Measurements from ENCODE around the gene SIVA1. TPM values are rescaled to one million over a fixed set of nuclear protein-coding genes. Genes with fewer than 3 reads are reported as not detected.

Gene SIVA1
- total RNA-seq, 3 donors from 2014 or later (not counting 1 experiment from before 2014, with no cell fraction given) = 59.7 to 74.8 (median 59.8) TPM

DNA sequence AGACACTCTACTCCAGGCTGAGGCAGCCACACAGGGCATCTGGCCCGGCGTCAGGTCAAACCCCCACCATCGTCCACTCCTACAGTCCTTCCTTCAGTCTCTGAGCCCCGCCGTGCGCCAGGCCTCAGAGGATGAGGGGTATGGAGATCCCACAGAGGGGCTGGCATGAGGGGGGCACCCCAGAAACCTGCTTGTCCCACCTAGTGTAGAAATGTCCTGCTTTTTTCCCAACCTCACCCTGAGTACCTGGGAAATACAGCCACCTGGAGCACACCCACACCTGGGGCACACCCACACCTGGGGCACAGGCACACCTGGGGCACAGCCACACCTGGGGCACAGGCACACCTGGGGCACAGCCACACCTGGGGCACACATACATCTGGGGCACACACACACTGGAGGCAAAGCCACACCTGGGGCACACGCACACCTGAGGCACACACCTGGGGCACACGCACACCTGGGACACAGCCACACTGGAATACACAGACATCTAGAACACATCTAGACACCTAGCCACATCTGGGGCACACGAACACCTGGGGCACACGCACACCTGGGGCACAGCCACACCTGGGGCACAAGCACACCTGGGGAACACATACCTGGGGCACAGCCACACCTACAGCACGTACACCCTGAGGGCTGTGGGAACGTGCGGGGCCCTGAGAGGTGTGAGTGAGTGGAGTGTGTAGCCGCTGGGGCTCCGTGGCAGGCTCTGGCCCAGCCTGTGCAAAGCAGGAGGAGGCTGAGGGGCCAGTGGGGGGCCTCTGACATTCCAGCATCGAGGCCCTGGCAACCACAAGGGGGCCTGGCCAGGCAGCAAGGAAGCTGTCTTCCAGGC is 24.2 kb downstream of the SIVA1 start:
- TF ChIP-seq, protein P1, sequence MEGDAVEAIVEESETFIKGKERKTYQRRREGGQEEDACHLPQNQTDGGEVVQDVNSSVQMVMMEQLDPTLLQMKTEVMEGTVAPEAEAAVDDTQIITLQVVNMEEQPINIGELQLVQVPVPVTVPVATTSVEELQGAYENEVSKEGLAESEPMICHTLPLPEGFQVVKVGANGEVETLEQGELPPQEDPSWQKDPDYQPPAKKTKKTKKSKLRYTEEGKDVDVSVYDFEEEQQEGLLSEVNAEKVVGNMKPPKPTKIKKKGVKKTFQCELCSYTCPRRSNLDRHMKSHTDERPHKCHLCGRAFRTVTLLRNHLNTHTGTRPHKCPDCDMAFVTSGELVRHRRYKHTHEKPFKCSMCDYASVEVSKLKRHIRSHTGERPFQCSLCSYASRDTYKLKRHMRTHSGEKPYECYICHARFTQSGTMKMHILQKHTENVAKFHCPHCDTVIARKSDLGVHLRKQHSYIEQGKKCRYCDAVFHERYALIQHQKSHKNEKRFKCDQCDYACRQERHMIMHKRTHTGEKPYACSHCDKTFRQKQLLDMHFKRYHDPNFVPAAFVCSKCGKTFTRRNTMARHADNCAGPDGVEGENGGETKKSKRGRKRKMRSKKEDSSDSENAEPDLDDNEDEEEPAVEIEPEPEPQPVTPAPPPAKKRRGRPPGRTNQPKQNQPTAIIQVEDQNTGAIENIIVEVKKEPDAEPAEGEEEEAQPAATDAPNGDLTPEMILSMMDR (IDR thresholded peaks at IDR 0.05) = no peak
- H3K4me3 Mint-ChIP-seq = no peak overlapping the region
- no peaks in the 10 kb centered on the region for H3K36me3 Mint-ChIP-seq
- Histone ChIP-seq H3K4me1 (ENCODE audit: control insufficient read depth, insufficient read depth, low read length) (no peaks in the 10 kb centered on the region), H3K27me3 (ENCODE audit: control insufficient read depth, insufficient read depth, low read length) (no peaks in the 10 kb centered on the region), H3K9me3 (ENCODE audit: control insufficient read depth, insufficient read depth, low read length) (no peaks in the 10 kb centered on the region), H3K36me3 (ENCODE audit: control insufficient read depth, insufficient read depth, low read length) (peaks cover 31% of the 10 kb centered on the region), H3K27ac (ENCODE audit: low read length) (no peak overlapping the region), H3K4me3 (ENCODE audit: low read length) (no peak overlapping the region)
- no peak overlapping the region for H3K27ac Mint-ChIP-seq
- peaks cover 0 to 10% of the 10 kb centered on the region in 2 donors for H3K4me1 Mint-ChIP-seq
- 94% methylated on average over 16 of the region's 16 CpGs for WGBS (ENCODE audit: insufficient coverage)
- intact Hi-C loops (cut with micrococcal nuclease) = no loop called here
- DNase-seq (no peak), ATAC-seq (no peak)
- no peaks in the 10 kb centered on the region for H3K27me3 Mint-ChIP-seq (ENCODE audit: low read depth in 2 of 2)
- H3K9me3 Mint-ChIP-seq = no peaks in the 10 kb centered on the region

DNA sequence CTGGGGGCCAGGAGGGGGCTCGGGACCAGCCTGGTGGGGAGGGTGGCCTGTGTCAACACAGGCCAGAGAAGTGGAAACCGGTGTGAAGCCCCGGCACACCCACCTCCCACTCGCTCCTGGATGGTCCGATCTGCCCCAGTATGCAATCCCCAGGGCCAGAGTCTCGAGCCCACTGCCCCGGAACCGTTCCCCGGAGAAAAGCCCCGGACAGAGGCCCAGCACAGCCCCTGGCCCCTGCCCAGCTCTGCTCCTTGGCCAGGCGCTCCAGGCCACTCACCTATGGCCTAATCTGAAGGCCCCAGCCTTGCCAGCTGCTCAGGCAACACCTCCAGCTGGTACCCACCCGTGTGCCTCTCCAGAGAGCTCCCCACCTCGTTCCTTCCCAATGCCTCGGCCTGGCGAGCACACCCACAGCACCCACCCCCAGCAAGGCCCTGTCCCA is 24.9 kb downstream of the SIVA1 start:
- no peaks in the 10 kb centered on the region for H3K36me3 Mint-ChIP-seq
- peaks cover 0 to 10% of the 10 kb centered on the region in 2 donors for H3K4me1 Mint-ChIP-seq
- H3K9me3 Mint-ChIP-seq = no peaks in the 10 kb centered on the region
- H3K27ac ChIP-seq (ENCODE audit: low read length) = no peak overlapping the region
- no peak overlapping the region for H3K27ac Mint-ChIP-seq
- 94% methylated on average over 15 of the region's 15 CpGs for WGBS (ENCODE audit: insufficient coverage)
- DNase-seq (no peak), ATAC-seq (no peak)
- H3K4me3 Mint-ChIP-seq = no peak overlapping the region
- H3K9me3 ChIP-seq (ENCODE audit: control insufficient read depth, insufficient read depth, low read length) = no peaks in the 10 kb centered on the region
- H3K4me1 ChIP-seq (ENCODE audit: control insufficient read depth, insufficient read depth, low read length) = no peaks in the 10 kb centered on the region
- peaks cover 25% of the 10 kb centered on the region for H3K36me3 ChIP-seq (ENCODE audit: control insufficient read depth, insufficient read depth, low read length)
- no peaks in the 10 kb centered on the region for H3K27me3 Mint-ChIP-seq (ENCODE audit: low read depth in 2 of 2)
- intact Hi-C loops (cut with micrococcal nuclease) = no loop called here
- TF ChIP-seq, protein P1 (IDR thresholded peaks at IDR 0.05) = no peak
- no peaks in the 10 kb centered on the region for H3K27me3 ChIP-seq (ENCODE audit: control insufficient read depth, insufficient read depth, low read length)
- no peak overlapping the region for H3K4me3 ChIP-seq (ENCODE audit: low read length)

DNA sequence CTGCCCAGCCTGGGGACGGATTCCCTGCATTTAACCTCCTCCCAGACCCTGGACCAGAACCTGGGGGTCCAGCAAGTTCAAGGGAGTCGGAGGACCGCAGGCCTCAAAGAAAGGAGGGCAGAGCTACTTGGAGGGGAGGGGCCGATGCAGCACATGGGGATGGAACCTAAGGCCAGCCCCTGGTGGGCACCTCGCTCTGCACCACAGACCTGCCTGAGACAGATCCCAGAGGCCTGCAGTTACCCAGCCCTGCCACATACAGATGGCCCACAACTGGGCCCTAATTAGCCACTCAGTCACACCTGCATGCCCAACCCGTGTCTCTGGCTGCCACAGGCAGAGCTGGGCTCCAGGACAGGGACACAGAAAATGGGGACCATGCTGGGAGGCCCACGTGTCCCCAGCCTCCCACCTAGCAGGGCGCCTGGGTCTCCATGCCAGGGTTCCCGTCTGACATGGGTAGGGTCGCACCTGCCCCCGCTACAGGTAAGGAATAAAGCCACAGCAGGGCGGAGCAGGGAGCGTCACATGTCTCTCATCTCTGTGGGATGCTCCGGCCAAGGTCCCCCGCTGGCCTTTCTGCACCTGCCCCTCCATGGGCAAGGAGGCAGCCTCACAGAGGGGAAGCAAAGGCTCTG is 25.9 kb downstream of the SIVA1 start:
- peaks cover 18% of the 10 kb centered on the region for H3K36me3 ChIP-seq (ENCODE audit: control insufficient read depth, insufficient read depth, low read length)
- TF ChIP-seq, protein P1 (IDR thresholded peaks at IDR 0.05) = no peak
- ATAC-seq (no peak), DNase-seq (no peak)
- Mint-ChIP-seq H3K4me1 (peaks cover 0 to 10% of the 10 kb centered on the region in 2 donors), H3K4me3 (no peak overlapping the region), H3K27me3 (ENCODE audit: low read depth in 2 of 2) (no peaks in the 10 kb centered on the region), H3K36me3 (no peaks in the 10 kb centered on the region), H3K9me3 (no peaks in the 10 kb centered on the region), H3K27ac (no peak overlapping the region)
- H3K27me3 ChIP-seq (ENCODE audit: control insufficient read depth, insufficient read depth, low read length) = no peaks in the 10 kb centered on the region
- no peaks in the 10 kb centered on the region for H3K4me1 ChIP-seq (ENCODE audit: control insufficient read depth, insufficient read depth, low read length)
- H3K4me3 ChIP-seq (ENCODE audit: low read length) = no peak overlapping the region
- no peaks in the 10 kb centered on the region for H3K9me3 ChIP-seq (ENCODE audit: control insufficient read depth, insufficient read depth, low read length)
- 95% methylated on average over 15 of the region's 15 CpGs for WGBS (ENCODE audit: insufficient coverage)
- no peak overlapping the region for H3K27ac ChIP-seq (ENCODE audit: low read length)
- intact Hi-C loops (cut with micrococcal nuclease) = no loop called here
